HG02938 (cell line): ENCODE measurements around the gene CRIM1.

Source experiments
- ATAC-seq: cut with Tn5 transposase; IDR thresholded peaks from one replicate; pipeline ENCODE4 v1.9.1; 2021; ENCODE audit warnings: mild to moderate bottlenecking, moderate library complexity; ENCODE audit not compliant: unreplicated experiment

The CRIM1 gene

GRCh38 chr2:36567711-36568408 lies 212.3 kb downstream of the CRIM1 start:
- no peak for ATAC-seq

GRCh38 chr2:36568516-36569246 lies 213.1 kb downstream of the CRIM1 start:
- ATAC-seq, result no peak

GRCh38 chr2:36569267-36569856 lies 213.8 kb downstream of the CRIM1 start:
- no peak for ATAC-seq

GRCh38 chr2:36570416-36570815 lies 214.8 kb downstream of the CRIM1 start:
- ATAC-seq, result no peak

- ATAC-seq, result no peak
Measured at GRCh38 chr2:36572054-36572718, 216.6 kb downstream of the CRIM1 start.

- ATAC-seq, result no peak
Measured at GRCh38 chr2:36572719-36573059, 217.1 kb downstream of the CRIM1 start.

- ATAC-seq, result no peak
Measured at GRCh38 chr2:36573165-36573564, 217.6 kb downstream of the CRIM1 start.

- no peak for ATAC-seq
Measured at GRCh38 chr2:36574560-36574959, 219.0 kb downstream of the CRIM1 start.

- no peak for ATAC-seq
Measured at GRCh38 chr2:36577884-36578283, 222.3 kb downstream of the CRIM1 start.

GRCh38 chr2:36578343-36579296 lies 223.0 kb downstream of the CRIM1 start:
- no peak for ATAC-seq

GRCh38 chr2:36579297-36579664 lies 223.7 kb downstream of the CRIM1 start:
- ATAC-seq, result no peak

- no peak for ATAC-seq
Measured at GRCh38 chr2:36582538-36582937, 227.0 kb downstream of the CRIM1 start.

GRCh38 chr2:36582951-36583350 lies 227.4 kb downstream of the CRIM1 start:
- ATAC-seq, result no peak

GRCh38 chr2:36584148-36584794 lies 228.7 kb downstream of the CRIM1 start:
- ATAC-seq, result no peak

- ATAC-seq, result no peak
Measured at GRCh38 chr2:36586672-36587071, 231.1 kb downstream of the CRIM1 start.

- ATAC-seq, result no peak
Measured at GRCh38 chr2:36587101-36587500, 231.5 kb downstream of the CRIM1 start.

- no peak for ATAC-seq
Measured at GRCh38 chr2:36587556-36587955, 232.0 kb downstream of the CRIM1 start.

GRCh38 chr2:36589230-36589630 lies 233.7 kb downstream of the CRIM1 start:
- ATAC-seq, result no peak

- no peak for ATAC-seq
Measured at GRCh38 chr2:36594849-36595248, 239.3 kb downstream of the CRIM1 start.

- no peak for ATAC-seq
Measured at GRCh38 chr2:36596397-36596796, 240.8 kb downstream of the CRIM1 start.
